Ishikawa (cell line): Measurements from ENCODE around the gene NR1H2.

ENCODE experiments used
- CEBPB ChIP-seq: IDR thresholded peaks from 2 replicates; pipeline ENCODE4 v1.6.1; 2012
- EP300 ChIP-seq: IDR thresholded peaks from 2 replicates; pipeline ENCODE4 v1.6.1; 2012; ENCODE audit warnings: borderline replicate concordance
- MAX ChIP-seq: IDR thresholded peaks from 2 replicates; pipeline ENCODE4 v1.6.1; 2012
- YY1 ChIP-seq: IDR thresholded peaks from 2 replicates; pipeline ENCODE4 v1.6.1; 2012; ENCODE audit warnings: low read depth

GRCh38 chr19:50423279-50424113 lies 47.2 kb downstream of the NR1H2 start:
- no peak for TF ChIP-seq EP300
- TF ChIP-seq YY1, result no peak
- TF ChIP-seq MAX, result no peak
- no peak for TF ChIP-seq CEBPB
